ENCODE measurements around the gene IGFL4.

The IGFL4 gene

DNA sequence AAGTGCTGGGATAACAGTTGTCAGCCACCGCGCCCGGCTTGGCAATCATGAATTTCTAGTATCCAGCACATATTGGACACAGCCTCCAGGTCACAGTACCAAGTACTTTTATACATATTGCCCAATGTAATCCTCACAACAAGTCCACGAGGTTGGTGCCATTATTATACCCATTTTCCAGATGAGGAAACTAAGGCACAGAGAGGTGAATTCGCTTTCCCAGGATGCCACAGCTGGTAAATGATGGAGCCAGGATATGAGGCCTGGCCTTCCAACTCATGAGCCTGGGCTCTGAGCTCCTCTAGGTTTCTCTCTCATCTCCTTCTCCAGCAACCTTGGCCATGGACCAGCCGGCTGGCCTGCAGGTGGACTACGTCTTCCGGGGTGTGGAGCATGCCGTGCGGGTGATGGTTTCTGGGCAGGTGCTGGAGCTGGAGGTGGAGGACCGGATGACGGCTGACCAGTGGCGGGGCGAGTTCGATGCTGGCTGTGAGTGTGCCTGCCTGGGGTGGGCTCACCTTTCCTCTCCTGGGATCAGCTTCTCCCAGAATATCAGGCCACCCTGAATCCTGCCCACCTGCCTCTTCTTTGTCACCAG is 38.0 kb downstream of the IGFL4 start:
- no peaks in the 10 kb centered on the region; the same call in 1 of the 2 replicates for H3K36me3 ChIP-seq
- no peaks in the 10 kb centered on the region for H3K9me3 ChIP-seq (ENCODE audit: severe bottlenecking)
- TF ChIP-seq, protein P1, sequence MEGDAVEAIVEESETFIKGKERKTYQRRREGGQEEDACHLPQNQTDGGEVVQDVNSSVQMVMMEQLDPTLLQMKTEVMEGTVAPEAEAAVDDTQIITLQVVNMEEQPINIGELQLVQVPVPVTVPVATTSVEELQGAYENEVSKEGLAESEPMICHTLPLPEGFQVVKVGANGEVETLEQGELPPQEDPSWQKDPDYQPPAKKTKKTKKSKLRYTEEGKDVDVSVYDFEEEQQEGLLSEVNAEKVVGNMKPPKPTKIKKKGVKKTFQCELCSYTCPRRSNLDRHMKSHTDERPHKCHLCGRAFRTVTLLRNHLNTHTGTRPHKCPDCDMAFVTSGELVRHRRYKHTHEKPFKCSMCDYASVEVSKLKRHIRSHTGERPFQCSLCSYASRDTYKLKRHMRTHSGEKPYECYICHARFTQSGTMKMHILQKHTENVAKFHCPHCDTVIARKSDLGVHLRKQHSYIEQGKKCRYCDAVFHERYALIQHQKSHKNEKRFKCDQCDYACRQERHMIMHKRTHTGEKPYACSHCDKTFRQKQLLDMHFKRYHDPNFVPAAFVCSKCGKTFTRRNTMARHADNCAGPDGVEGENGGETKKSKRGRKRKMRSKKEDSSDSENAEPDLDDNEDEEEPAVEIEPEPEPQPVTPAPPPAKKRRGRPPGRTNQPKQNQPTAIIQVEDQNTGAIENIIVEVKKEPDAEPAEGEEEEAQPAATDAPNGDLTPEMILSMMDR (IDR thresholded peaks at IDR 0.05; ENCODE audit: low read depth, low read length) = no peak
- no peak for DNase-seq
- no peaks in the 10 kb centered on the region for H3K27me3 ChIP-seq (ENCODE audit: insufficient read depth, low read depth, severe bottlenecking)
- no peak overlapping the region for H3K27ac ChIP-seq
- no peak overlapping the region for H3K4me3 ChIP-seq (ENCODE audit: low read depth, low read length)

DNA sequence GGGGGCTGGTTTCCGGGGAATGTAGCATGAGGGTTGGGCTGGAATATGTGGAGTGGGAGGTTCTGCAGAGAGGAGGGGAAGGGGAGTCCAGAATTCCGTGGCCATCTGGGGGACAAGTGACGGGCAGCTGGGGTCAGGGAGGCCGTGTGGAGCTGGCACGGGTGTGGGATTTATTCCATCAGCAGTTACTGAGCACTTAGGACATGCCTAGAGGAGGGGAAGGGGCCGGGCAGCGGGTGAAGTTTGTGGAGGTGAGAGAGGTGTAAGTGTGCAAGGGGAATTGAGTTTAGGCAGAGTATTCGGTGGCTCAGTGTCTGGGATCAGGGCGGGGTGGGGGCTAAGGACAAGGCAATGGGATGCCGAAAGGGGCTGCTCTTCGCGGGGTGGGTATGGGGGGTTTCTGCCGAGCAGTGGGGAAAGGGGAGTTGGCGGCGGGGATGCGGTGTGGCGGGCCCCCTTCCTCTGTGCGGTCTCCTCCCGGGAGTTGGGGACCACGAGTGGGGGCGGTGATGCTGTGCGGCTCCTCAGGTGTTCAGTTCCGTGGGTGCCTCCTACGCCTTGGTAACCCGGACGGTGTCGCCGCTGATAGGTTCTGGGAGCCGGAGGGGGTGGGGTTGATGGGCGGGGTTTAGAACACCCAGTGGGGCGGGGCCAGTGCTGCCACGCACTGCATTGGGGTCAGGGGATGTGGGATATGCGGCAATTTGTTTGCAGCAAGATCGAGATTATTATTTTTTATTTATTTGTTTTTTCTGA is 40.1 kb downstream of the IGFL4 start:
- H3K9me3 ChIP-seq (ENCODE audit: severe bottlenecking) = no peaks in the 10 kb centered on the region
- TF ChIP-seq, protein P1 (IDR thresholded peaks at IDR 0.05; ENCODE audit: low read depth, low read length) = no peak
- H3K27ac ChIP-seq = no peak overlapping the region
- peaks cover 2% of the 10 kb centered on the region; the same call in 1 of the 2 replicates for H3K36me3 ChIP-seq
- DNase-seq = no peak
- H3K4me3 ChIP-seq (ENCODE audit: low read depth, low read length) = no peak overlapping the region
- no peaks in the 10 kb centered on the region for H3K27me3 ChIP-seq (ENCODE audit: insufficient read depth, low read depth, severe bottlenecking)

DNA sequence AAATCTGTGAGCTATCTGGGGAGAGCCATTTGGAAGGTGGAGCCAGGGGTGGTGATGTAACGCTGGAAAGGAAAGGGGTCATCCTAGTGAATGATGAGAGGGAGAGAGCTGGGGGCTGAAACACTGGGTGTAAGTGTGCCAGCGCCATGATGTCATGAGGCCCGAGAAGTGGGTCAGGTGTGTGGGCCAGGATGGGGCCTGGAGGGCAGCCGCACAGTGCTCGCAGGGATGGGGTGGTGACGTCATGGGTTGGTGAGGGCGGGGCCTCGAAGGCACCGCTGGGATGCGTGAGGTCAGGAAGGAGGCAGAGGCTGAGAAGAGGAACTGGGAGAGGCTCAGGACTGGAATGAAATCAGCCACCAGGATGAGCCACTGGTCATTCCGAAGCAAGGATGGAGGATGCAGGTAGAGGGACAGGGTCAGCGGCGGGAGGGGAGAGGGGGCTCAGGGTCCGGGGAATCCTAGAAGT is 41.1 kb downstream of the IGFL4 start:
- H3K27me3 ChIP-seq (ENCODE audit: insufficient read depth, low read depth, severe bottlenecking) = no peaks in the 10 kb centered on the region
- H3K36me3 ChIP-seq = peaks cover 2% of the 10 kb centered on the region; the same call in 1 of the 2 replicates
- TF ChIP-seq, protein P1 (IDR thresholded peaks at IDR 0.05; ENCODE audit: low read depth, low read length) = no peak
- DNase-seq = no peak
- no peak overlapping the region for H3K27ac ChIP-seq
- H3K9me3 ChIP-seq (ENCODE audit: severe bottlenecking) = no peaks in the 10 kb centered on the region
- H3K4me3 ChIP-seq (ENCODE audit: low read depth, low read length) = no peak overlapping the region

DNA sequence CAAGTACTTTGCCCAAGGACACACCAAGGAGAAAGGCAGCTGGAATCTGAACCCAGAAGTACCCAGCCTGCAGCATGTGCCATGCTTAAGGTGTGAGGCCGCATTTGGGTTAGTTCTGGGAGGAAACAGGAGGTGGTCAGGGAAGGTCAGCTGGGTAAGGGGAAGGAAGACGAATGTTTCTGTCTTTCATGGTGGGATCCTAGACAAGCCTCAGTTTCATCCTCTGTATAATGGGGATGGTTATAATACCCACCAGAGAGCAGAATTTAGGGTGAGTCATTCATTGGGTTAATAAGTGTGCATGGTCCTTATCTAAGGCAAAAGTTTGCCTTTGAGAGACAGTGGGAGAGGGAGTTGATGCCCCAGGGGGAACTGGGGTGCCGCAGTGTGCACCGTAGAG is 42.0 kb downstream of the IGFL4 start:
- Histone ChIP-seq H3K4me3 (ENCODE audit: low read depth, low read length) (no peak overlapping the region), H3K27ac (no peak overlapping the region), H3K27me3 (ENCODE audit: insufficient read depth, low read depth, severe bottlenecking) (no peaks in the 10 kb centered on the region), H3K9me3 (ENCODE audit: severe bottlenecking) (no peaks in the 10 kb centered on the region), H3K36me3 (peaks cover 2% of the 10 kb centered on the region; the same call in 1 of the 2 replicates)
- DNase-seq = no peak
- TF ChIP-seq, protein P1 (IDR thresholded peaks at IDR 0.05; ENCODE audit: low read depth, low read length) = no peak

DNA sequence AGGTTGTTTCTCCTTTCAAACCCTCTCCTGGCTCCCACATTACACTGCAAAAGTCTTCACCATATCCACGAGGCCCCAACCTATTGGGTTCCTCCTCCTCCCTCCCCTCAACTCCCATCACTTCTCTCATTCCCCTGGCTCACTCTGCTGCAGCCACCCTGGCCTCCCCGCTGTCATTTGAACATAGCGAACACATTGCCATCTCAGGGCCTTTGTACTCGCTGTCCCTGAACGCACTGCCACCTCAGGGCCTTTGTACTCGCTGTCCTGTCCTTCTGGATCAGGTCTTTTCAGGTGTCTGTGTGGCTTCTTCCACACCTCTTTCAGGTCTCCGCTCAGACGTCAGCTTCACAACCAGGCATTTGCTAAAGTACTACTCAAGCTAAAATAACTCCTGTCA is 43.9 kb downstream of the IGFL4 start:
- H3K4me3 ChIP-seq (ENCODE audit: low read depth, low read length) = no peak overlapping the region
- H3K27me3 ChIP-seq (ENCODE audit: insufficient read depth, low read depth, severe bottlenecking) = no peaks in the 10 kb centered on the region
- H3K27ac ChIP-seq = no peak overlapping the region
- no peaks in the 10 kb centered on the region for H3K9me3 ChIP-seq (ENCODE audit: severe bottlenecking)
- DNase-seq = no peak
- H3K36me3 ChIP-seq = peaks cover 2% of the 10 kb centered on the region; the same call in 1 of the 2 replicates
- TF ChIP-seq, protein P1 (IDR thresholded peaks at IDR 0.05; ENCODE audit: low read depth, low read length) = no peak
